Activated CD4-positive, alpha-beta T cell treated with anti-CD3 and anti-CD28 coated beads, Interleukin-2, amount 10 ng/mL, durations not matched to agents 7 days and 5 days (primary cell): Measurements from ENCODE around the gene MYBPC2. TPM values are rescaled to one million over a fixed set of nuclear protein-coding genes. Genes with fewer than 3 reads are reported as not detected.

Experiments
- CTCF ChIA-PET: fragments of 350-600 bp; sonication (Branson Sonifier 250); formaldehyde crosslinking; loops from one replicate; lab custom pipeline; 2021; ENCODE audit warnings: antibody characterized with exemption; lab: Charles Lee
- POLR2A ChIA-PET: fragments of 350-600 bp; sonication (Branson Sonifier 250); formaldehyde crosslinking; loops from one replicate; lab custom pipeline; 2021; ENCODE audit warnings: antibody characterized with exemption; lab: Charles Lee
- DNase-seq: peaks from one replicate; pipeline ENCODE4 v3.0.0-alpha.2; 2020
- H3K27ac Mint-ChIP-seq: one replicate; pipeline ENCODE4 v1.8.0; 2021; ENCODE audit warnings: mild to moderate bottlenecking, moderate library complexity, mixed read lengths
- H3K27me3 Mint-ChIP-seq: one replicate; pipeline ENCODE4 v1.8.0; 2021; ENCODE audit warnings: mixed read lengths
- H3K36me3 Mint-ChIP-seq: one replicate; pipeline ENCODE4 v1.8.0; 2021; ENCODE audit warnings: low read depth, mixed read lengths
- H3K4me1 Mint-ChIP-seq: one replicate; pipeline ENCODE4 v1.8.0; 2021; ENCODE audit warnings: mixed read lengths
- H3K4me3 Mint-ChIP-seq: one replicate; pipeline ENCODE4 v1.8.0; 2021; ENCODE audit warnings: mild to moderate bottlenecking, moderate library complexity, mixed read lengths
- H3K9me3 Mint-ChIP-seq: one replicate; pipeline ENCODE4 v1.8.0; 2021; ENCODE audit warnings: mixed read lengths
- total RNA-seq, 2 experiments: library from RNA; stranded (reverse); gene quantifications; one replicate each; pipeline ENCODE4 v1.2.3, GENCODE V29; 2021

The MYBPC2 gene
- total RNA-seq, 2 experiments from 2014 or later, result not detected

- ChIA-PET CTCF (interaction anchor here (1.5 to 1.6 kb wide), 2 partner anchors 9 to 14 kb away, joined by 3 to 6 read pairs; no protein-coding TSS in a partner anchor), POLR2A (no interaction called here)
Measured at GRCh38 chr19:50482916-50483315, 50.2 kb downstream of the MYBPC2 start.

GRCh38 chr19:50485284-50485955 is 52.7 kb downstream of the MYBPC2 start:
- Mint-ChIP-seq H3K4me3 (no peak overlapping the region), H3K9me3 (peaks cover 5% of the 10 kb centered on the region), H3K36me3 (peaks cover 24% of the 10 kb centered on the region), H3K27me3 (peaks cover 1% of the 10 kb centered on the region), H3K27ac (no peak overlapping the region), H3K4me1 (no peaks in the 10 kb centered on the region)
- POLR2A ChIA-PET, result no interaction called here
- DNase-seq, result no peak
- CTCF ChIA-PET, result no interaction called here

More at GRCh38 chr19:50482916-50483315, 50.2 kb downstream of the MYBPC2 start:
- peaks cover 5% of the 10 kb centered on the region for H3K9me3 Mint-ChIP-seq
- peaks cover under 1% of the 10 kb centered on the region for H3K4me1 Mint-ChIP-seq
- H3K27ac Mint-ChIP-seq, result no peak overlapping the region
- peaks cover 34% of the 10 kb centered on the region for H3K36me3 Mint-ChIP-seq
- H3K27me3 Mint-ChIP-seq, result peaks cover 1% of the 10 kb centered on the region
- no peak overlapping the region for H3K4me3 Mint-ChIP-seq
- DNase-seq, result no peak

DNA sequence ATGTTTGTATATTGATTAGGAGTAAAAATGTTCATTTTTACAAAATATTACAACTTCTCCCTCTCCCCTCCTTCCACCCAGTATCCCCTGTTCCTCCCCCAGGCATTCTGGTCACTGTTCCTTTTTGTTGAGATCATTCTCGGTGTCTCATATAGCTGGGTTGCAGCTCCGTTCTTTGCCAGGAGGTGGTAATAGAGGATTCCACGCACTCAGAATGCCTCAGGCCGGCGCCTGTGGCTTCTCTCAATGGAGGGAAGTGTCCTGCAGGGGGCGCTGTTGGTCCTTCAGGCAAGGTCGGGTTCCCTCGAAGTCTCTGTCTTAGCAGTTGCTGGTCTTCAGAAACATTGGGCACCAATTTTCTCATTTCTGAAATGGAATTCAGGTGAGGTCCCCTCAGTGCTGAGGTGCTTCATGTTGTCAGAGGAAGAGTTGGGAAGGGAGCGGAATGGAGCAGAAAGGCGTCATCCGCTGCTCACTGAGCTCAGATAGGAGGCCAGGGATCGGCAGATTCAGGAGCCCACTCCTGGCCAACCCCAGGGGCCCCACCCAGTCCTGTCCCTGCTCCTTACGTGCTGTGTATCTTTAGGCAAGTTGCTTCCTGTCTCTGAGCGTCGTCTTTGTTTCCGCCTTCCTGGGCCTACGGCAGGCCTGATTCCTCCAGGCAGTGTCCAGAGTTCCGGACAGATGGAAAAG is 54.3 kb downstream of the MYBPC2 start:
- peak; percentile 55 for DNase-seq
- H3K4me3 Mint-ChIP-seq, result no peak overlapping the region
- H3K4me1 Mint-ChIP-seq, result peaks cover 8% of the 10 kb centered on the region
- peaks cover 7% of the 10 kb centered on the region for H3K27me3 Mint-ChIP-seq
- CTCF ChIA-PET, result no interaction called here
- peaks cover 5% of the 10 kb centered on the region for H3K9me3 Mint-ChIP-seq
- H3K27ac Mint-ChIP-seq, result no peak overlapping the region
- POLR2A ChIA-PET, result no interaction called here
- H3K36me3 Mint-ChIP-seq, result peaks cover 18% of the 10 kb centered on the region

DNA sequence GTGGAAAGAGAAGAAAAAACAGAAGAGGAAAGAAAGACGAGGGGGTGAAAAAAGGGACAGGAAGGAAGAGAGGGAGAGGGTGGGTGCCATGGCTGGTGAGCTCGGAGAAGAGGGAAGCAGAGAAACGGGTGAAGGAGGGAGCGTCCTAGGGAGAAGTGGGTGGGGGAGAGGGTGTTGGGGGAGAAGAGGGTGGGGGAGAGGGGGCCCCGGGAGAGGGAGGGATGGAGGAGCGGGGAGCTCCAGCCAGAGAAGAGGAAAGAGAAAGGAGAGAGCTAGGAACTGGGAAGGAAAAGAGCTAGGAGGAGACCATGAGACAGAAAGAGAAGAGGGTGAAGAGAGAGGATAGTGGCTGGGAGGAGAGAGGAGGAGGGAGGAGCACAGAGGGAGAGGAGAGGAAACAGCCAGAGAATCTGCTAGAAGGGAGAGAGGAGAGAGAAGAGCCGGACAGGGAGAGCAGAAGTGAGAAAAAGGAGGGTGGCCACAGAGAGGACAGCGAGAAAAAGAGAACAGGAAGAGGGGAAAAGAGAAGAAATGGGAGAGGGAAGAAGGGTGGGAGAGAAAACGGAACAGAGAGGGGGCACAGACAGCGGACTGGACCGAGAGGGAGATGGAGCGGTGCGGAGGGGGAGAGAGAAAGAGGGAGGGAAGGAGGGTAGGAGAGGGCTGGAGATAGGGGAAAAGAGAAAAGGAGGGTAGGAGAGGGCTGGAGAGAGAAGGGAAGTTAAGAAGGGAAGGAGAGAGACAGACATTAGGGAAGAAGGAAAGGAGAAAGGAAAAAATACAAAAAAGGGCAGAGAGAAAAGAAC is 55.9 kb downstream of the MYBPC2 start:
- peaks cover 7% of the 10 kb centered on the region for H3K27me3 Mint-ChIP-seq
- no peak for DNase-seq
- H3K4me3 Mint-ChIP-seq, result no peak overlapping the region
- peaks cover 13% of the 10 kb centered on the region for H3K4me1 Mint-ChIP-seq
- peaks cover 12% of the 10 kb centered on the region for H3K36me3 Mint-ChIP-seq
- no peak overlapping the region for H3K27ac Mint-ChIP-seq
- ChIA-PET CTCF (no interaction called here), POLR2A (no interaction called here)
- H3K9me3 Mint-ChIP-seq, result peaks cover 5% of the 10 kb centered on the region

- CTCF ChIA-PET, result no interaction called here
- Mint-ChIP-seq H3K9me3 (peaks cover 5% of the 10 kb centered on the region), H3K27ac (no peak overlapping the region), H3K27me3 (peaks cover 7% of the 10 kb centered on the region), H3K36me3 (peaks cover 12% of the 10 kb centered on the region), H3K4me3 (no peak overlapping the region), H3K4me1 (peaks cover 13% of the 10 kb centered on the region)
- DNase-seq, result no peak
- POLR2A ChIA-PET, result no interaction called here
Measured at GRCh38 chr19:50489461-50490011, 56.8 kb downstream of the MYBPC2 start.

GRCh38 chr19:50490411-50490811 is 57.7 kb downstream of the MYBPC2 start:
- peaks cover 9% of the 10 kb centered on the region for H3K36me3 Mint-ChIP-seq
- peaks cover 5% of the 10 kb centered on the region for H3K9me3 Mint-ChIP-seq
- ChIA-PET POLR2A (no interaction called here), CTCF (no interaction called here)
- no peak overlapping the region for H3K27ac Mint-ChIP-seq
- H3K27me3 Mint-ChIP-seq, result peaks cover 7% of the 10 kb centered on the region
- no peak for DNase-seq
- H3K4me3 Mint-ChIP-seq, result no peak overlapping the region
- H3K4me1 Mint-ChIP-seq, result peaks cover 13% of the 10 kb centered on the region

- POLR2A ChIA-PET, result no interaction called here
- Mint-ChIP-seq H3K27me3 (peaks cover 7% of the 10 kb centered on the region), H3K4me3 (no peak overlapping the region), H3K27ac (no peak overlapping the region), H3K4me1 (peaks cover 13% of the 10 kb centered on the region), H3K36me3 (peaks cover 3% of the 10 kb centered on the region), H3K9me3 (peaks cover 5% of the 10 kb centered on the region)
- DNase-seq, result no peak
- CTCF ChIA-PET, result no interaction called here
Measured at GRCh38 chr19:50490991-50491472, 58.3 kb downstream of the MYBPC2 start.

DNA sequence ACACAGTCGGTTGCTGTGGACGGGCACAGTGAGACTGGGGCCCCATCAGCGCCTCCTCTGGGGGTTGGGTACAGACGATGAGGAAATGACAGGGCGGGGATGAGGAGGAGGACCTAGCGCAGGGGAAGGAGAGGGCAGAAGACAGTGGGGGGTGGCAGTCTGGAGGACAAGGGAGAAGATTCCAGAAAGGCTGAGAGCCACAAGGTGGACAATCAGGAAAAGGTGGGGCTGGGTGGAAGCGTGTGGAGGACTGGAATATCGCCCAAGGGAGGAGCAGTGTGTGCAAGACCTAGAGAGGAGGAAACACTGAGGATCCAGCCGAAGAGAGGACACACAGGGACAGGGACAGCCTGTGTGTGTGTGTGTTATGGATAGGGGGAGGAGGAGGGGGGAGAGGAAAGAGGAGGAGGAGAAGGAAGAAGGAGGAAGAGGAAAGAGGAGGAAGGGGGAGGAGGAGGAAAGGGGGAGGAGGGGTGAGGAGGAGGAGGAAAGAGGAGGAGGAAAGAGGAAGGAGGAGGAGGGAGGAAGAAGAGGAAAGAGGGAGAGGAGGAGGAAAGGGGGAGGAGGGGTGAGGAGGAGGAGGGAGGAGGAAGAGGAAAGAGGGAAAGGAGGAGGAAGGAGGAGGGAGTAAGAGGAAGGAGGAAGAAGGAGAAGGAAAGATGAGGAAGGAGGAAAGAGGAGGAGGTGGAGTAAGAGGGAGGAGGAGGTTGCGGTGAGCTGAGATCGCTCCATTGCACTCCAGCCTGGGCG is 59.8 kb downstream of the MYBPC2 start:
- H3K36me3 Mint-ChIP-seq, result no peaks in the 10 kb centered on the region
- no peaks in the 10 kb centered on the region for H3K9me3 Mint-ChIP-seq
- CTCF ChIA-PET, result no interaction called here
- no peak overlapping the region for H3K4me3 Mint-ChIP-seq
- no peak for DNase-seq
- peaks cover 13% of the 10 kb centered on the region for H3K4me1 Mint-ChIP-seq
- no peak overlapping the region for H3K27ac Mint-ChIP-seq
- H3K27me3 Mint-ChIP-seq, result peaks cover 7% of the 10 kb centered on the region
- POLR2A ChIA-PET, result no interaction called here

DNA sequence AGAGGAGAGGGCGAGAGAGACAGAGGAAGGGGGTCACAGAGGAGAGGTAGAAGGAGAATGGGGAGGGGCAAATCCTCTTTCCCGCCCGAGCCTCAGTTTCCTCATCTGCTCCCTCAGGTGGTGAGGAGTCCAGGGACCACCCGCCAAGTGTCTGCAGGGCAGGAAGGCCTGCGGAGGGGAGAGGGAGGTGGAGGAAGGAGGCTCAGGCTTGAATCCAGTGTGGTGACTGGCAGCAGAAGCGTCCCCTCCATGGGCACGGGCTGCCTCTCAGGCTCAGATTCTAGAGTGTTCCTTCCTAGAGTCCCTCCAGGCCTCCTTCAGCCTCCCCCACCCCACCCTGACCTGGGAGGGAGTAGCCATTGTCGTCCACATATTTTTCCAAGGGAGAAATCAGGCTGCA is 60.5 kb downstream of the MYBPC2 start:
- no peaks in the 10 kb centered on the region for H3K9me3 Mint-ChIP-seq
- ChIA-PET CTCF (no interaction called here), POLR2A (no interaction called here)
- peaks cover 5% of the 10 kb centered on the region for H3K27me3 Mint-ChIP-seq
- no peak overlapping the region for H3K4me3 Mint-ChIP-seq
- no peak overlapping the region for H3K27ac Mint-ChIP-seq
- H3K4me1 Mint-ChIP-seq, result peaks cover 13% of the 10 kb centered on the region
- DNase-seq, result no peak
- H3K36me3 Mint-ChIP-seq, result no peaks in the 10 kb centered on the region

DNA sequence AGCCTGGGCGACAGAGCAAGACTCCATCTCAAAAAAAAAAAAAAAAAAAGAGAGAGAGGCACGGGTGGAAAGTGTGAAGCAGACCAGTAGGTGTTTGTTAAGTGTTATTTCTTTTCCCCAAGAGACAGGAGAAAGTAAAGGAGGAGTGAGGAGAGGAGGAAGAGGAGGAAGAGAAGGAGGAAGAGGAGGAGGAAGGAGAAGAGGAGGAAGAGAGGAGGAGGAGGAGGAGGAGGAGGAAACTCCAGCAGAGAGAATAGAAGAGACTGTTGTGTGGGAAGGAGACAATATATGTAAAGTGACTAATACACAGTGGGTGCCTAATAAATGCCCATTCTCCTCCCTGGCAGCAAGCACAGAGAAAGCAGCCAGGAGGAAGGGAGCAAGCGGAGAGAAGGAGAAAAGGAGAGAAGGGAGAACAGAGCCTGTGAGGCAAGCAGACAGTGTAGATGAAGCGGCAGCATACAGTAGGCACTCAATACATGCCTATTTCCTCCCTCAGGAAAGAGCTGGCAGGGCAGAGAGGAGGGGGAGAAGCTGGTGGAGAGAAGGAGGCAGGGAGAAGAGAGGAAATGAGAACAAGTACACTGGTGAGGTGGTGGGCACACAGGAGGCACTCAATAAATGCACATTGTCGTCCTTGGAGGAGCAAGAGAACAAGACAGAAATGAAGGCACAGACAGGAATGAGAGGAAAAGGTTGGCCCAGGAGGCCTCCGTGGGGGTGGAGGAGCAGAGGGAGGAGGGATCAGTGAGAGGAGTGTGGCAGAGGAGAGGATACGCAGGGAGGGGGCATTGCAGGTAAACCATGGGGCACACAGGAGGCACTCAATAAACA is 61.7 kb downstream of the MYBPC2 start:
- Mint-ChIP-seq H3K4me3 (no peak overlapping the region), H3K27me3 (peaks cover 5% of the 10 kb centered on the region), H3K9me3 (no peaks in the 10 kb centered on the region), H3K36me3 (no peaks in the 10 kb centered on the region), H3K4me1 (peaks cover 13% of the 10 kb centered on the region), H3K27ac (no peak overlapping the region)
- POLR2A ChIA-PET, result no interaction called here
- CTCF ChIA-PET, result no interaction called here
- no peak for DNase-seq

DNA sequence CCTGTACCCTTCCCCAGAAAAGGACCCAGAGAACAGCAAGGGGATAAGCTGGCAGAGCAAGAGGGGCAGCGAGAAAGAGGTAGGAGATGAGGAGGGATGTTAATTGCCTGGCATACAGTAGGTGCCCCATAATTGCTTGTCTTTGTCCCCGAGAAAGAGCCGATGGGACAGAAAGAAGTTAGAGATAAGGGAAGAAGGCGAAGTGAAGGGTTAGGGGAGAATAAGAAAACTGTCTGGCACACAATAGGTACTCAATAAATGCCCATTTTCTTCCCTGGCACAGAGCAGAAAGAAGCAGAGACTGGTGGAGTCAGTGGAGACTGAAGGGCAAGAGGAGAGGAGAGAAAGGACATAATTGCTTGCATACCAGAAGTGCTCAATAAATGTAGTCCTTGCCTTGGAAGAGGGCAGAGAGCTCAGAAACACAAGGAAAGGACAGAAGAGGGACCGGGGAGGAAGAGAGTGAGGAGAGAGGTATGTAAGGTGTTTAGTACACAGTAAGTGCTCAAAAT is 62.4 kb downstream of the MYBPC2 start:
- Mint-ChIP-seq H3K27ac (no peak overlapping the region), H3K9me3 (no peaks in the 10 kb centered on the region), H3K4me3 (no peak overlapping the region), H3K36me3 (no peaks in the 10 kb centered on the region), H3K4me1 (peaks cover 13% of the 10 kb centered on the region), H3K27me3 (peaks cover 5% of the 10 kb centered on the region)
- ChIA-PET POLR2A (no interaction called here), CTCF (no interaction called here)
- no peak for DNase-seq
